GM21528 (cell line): ENCODE data around the gene TSHB.
A peak's percentile ranks its signal among the peaks of the same experiment; 100 is the strongest.

ENCODE experiments used
- ATAC-seq: cut with Tn5 transposase; IDR thresholded peaks from one replicate; pipeline ENCODE4 v1.9.1; 2021; ENCODE audit warnings: mild to moderate bottlenecking, moderate library complexity; ENCODE audit not compliant: unreplicated experiment, low FRiP score

Gene TSHB

DNA sequence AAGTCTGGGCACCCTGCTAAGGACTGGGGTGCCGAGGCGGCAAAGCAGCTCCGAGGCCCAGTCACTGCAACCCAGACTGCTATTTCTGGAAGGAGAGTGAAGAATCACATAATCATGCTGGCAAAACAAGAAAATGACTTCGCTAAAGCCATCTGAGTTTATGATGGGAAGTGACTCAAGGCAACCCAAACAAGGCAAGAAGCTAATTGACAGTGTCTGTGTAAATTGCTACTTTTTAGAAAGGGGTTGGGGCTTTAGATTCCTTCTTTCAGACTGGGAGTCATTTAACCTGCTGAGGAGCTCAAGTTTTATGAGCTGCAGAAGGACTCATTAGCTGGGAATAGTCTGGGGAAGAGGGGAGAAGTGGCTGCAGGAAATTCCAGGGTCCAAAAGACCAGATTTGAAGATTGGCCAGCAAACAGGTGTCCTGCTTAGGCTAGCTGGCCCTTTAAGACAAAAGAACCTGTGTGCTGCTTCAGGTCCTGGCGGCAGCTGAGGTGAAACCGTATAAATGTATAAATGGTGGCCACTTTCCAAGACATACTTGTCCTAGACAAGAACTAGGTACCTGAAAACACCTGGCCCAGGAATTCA lies 28.1 kb downstream of the TSHB start:
- no peak for ATAC-seq

DNA sequence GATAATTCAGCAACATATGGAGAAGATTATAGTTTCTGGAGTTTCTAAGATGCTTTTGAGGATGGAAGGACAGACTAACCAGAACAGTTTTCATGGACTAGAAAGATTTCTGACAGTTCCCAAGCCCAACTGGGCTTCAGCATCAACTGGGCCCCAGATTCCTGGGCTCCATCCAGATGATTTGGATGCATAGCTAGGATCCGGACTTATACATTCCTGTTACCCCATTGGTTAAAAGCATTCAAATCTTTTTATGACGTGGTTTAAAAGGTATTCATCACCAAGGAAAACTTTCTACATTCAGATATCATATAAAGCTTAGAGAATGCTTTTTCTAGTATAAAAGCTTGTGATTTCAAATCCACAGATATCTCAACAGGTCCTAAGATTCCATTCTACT lies 29.7 kb downstream of the TSHB start:
- no peak for ATAC-seq

DNA sequence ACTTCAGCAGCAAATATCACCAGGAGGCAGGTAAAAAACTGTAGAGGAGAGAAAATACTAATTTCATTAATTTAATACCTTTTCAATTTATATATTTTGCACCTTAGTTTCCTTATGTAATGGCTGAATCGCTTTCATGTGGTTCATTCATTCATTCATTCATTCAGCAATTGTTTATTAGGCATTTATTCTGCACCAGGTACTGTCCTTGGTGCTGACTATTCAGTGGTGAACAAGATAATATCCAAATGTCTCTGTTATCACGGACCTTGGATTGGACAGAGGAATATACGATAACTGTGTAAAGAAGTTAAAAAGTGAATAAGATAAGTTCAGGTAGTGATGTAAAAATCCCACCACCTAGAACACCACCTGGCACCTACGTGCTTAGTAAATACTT lies 30.9 kb downstream of the TSHB start:
- no peak for ATAC-seq

DNA sequence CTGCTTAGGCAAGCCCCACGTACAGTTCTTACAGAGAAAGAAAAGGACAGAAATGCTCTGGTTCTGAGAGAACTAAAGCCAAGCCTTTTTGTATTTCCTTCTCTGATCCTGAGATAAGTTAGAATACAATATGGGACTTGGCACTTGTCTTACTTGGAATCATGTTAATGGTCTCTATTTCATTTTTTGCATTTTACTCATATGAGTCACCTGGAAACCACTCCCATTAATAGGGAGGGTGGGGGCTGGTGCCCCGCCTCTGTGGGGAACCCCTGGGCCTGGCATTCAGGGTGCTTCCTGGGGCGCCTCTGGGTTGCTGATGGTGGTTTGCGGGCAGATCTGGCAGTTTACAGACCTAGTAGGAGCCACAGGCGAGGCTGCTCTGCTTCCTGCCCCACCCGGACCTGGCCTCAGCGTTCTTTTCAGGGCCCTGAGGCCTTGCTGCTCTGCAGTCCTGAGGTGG lies 32.9 kb downstream of the TSHB start:
- ATAC-seq: peak; percentile 74

DNA sequence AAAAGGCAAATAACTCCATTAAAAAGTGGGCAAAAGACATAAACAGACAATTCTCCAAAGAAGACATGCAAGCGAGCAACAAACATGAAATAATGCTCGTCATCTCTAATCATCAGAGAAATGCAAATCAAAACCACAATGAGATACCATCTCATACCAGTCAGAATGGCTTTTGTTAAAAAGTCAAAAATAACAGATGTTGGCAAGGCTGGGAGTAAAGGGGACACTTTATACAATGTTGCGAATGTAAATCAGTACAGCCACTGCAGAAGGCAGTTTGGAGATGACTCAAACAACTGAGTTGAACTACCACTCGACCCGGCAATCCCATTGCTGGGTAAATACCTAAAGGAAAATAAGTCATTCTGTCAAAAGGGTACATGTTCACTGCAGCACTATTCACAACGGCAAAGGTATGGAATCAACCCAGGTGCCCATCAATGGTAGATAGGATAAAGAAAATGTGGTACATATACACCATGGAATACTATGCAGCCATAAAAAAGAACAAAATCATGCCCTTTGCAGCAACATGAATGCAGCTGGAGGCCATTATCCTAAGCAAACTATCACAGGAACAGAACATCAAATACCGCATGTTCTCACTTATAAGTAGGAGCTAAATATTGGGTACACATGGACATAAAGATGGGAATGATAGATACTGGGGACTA lies 33.7 kb downstream of the TSHB start:
- ATAC-seq: no peak

DNA sequence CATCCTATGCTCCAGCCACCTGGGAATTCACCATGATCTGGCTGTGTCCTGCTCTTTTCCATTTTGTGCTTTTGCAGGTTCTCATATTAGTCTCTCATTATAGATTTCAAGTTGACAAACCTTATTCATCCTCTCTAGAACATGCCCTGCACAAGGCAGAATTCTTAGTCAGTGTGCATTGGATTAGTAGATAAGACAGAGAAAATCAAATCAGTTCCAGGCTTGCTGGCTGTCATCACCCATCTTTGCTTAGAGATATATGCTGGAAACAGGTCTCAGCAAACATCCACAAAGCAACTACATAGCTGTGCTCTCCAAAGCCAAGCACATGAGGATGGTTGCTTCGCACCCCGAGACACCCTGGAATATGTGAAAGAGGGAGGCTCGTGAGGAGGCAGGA lies 34.8 kb downstream of the TSHB start:
- no peak for ATAC-seq

DNA sequence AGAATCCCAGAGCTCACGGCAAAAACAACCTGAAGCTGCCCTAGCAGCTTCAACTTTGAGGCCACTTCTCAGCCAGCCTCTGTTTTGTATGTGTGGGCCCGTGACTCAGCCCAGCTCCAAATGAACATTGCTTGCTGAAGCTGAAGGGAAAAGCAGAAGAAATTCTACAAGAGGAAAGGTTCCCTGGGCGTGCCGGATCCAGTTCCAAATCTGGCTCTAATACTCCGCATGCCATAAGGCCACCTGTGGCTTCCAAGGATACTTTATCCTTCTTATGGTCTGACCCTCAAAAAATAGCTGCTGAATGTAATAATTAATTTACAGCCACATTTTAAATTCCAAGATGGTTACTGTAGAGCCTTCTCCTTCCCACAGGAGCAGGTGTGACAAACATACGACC lies 35.4 kb downstream of the TSHB start:
- no peak for ATAC-seq

DNA sequence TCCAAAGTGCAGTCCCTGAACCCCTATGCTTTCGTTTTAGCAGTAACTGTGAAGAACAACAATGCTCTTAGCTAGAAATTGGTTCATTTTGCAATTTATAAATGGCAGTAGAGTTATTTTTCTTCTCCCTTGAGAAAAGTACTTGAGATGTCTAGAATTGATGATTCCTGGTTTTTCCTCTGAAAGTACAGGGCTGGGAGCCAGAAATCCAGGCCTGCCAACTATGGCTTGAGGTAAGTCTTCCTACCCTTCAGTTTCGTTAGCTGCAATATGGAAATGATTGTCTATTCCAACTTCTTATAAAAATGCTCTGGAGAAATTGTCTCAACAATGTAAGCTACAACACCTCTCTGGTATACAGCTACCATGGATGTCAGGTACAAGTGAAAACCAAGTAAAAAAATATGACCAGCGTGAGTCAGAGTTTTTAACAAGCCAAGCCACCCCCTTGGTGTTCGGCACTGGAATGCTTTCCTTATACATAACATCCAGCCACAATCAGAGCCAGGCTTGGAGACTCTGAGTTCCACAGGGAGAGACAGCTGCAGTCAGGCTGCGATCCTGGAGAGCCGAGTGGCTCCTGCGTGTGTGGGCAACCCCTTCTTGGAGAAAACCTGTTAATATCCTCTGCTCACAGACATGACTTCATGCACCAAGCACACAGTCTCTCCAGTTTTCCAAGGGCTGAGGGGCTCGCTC lies 37.7 kb downstream of the TSHB start:
- ATAC-seq: no peak

DNA sequence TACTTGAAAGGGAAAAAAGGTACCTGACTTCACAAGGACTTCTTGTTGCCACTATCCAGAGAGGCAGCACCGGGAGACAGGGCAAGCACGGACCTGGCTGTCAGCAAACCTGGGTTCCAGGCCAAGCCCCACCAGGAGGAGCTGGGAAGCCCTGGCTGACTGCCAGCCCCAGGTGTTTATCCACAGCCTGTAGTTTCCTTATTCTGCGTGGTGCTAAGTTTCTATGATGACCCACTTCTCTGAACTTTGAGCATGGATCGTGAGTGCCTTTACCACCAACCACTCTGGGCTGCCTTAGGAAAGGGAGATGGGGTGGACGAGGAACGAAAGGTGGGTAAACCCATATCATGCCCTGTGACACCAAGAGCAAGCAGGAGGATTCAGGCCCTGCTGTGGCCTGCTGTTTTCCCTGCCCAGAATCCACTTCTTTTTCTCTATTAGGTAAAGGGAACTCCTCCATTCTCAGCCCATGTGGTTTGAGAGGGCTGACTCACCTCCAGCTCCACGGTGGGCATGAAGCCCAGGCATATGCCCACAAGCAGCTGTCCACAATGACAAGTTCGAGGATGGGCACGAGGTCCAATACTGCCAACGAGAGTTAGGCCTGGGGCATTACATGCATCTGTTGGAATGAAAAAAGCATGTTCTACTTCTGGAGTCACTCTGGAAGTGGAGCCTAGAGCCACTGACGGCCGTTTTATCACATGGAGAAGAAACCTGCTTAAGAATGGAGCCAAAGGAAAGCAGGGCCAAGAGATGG lies 39.4 kb downstream of the TSHB start:
- ATAC-seq: no peak

DNA sequence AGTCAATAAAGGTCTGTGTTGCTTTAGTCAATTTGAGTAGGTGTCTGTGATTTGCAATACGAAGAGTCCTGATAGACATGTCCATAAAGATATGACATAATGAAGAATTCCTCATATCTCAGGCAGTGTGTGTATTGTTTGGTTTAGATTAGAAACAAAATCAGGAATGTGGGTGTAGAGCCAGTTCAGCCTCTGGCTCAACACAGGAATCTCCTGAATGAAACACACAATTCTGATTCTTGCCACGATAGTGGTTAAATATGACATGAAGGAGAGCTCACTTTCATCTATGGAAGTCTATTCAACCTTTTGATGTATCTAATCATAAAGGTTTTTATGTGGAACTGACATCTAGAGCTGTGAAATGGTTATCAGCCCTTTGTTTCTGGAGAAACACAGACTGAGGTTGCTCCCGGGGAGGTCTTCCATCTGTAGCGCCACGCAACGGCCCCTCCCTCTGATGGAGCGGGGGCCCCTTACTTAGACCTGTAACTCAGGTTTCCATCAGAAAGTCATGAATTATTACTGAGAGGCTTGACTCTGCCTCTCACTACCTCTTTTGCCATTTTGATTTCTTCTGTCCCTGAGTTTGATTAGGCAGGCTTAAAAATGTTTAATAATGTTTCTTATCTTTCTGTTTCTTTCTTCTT lies 40.2 kb downstream of the TSHB start:
- no peak for ATAC-seq

DNA sequence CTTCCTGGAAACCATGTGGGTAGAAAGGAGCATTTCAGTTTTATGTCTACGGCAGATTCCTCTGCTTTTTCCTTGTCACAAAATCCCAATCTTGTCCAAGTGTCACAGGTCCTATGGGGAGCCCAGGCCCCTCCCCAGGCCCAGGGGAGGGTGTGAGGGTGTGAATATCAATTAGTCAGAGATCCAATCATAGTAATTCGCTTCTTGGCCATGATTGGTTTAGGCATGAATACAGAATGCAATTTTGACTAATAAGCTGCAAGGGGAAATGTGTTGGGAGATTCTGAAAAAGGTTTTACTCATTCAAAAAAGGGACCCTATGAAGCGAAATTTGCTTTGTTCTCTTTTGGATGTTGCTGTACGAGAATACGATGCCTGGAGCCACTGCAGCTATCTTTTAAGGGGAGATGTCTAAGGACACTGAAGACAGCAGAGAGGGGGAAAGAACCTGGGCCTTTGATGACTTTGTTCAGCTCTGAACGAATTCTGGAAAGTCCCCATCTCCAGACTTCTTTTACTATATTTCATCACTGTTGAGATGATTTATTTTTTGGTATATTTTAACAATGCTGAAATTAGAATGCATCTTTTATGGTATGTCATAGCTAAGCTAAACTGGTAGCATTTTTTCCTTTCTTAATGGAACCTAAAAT lies 41.5 kb downstream of the TSHB start:
- no peak for ATAC-seq

DNA sequence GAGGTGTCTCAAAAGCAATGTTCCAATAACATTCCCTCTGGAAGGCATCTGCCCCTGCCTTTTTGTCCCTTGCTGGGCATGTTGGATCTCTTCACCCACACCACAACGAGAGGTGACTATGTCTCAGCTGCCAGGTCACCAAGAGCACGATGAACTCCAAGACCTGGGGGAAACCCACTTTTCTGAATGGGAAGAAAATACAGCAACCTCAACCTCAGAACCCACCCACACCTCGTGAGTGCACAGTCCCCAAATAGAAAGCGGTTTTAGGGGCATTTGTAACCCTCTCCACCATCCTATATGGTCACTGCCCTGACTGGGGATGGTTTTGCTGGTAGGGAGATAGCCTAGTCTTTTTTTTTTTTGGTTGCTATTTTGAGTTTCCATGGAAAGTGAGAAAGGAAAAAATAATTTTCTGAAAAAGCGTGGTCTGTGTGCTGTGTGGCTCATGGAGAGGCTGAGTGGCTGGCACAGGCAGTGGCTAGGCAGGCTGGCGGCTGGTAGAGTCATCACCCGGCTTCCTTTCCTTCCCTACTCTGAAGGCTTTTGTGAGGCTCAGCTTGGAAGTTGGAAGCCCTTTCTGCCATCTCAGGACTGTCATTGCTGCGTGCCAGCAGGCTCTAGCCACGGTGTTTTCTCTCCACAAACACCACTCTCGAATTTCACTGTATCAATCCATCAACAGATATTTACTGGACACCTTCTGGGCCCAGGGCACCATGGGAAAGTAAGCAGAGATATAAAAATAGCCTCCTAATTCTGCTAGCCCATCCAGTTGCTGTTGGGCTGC lies 43.9 kb downstream of the TSHB start:
- ATAC-seq: no peak

DNA sequence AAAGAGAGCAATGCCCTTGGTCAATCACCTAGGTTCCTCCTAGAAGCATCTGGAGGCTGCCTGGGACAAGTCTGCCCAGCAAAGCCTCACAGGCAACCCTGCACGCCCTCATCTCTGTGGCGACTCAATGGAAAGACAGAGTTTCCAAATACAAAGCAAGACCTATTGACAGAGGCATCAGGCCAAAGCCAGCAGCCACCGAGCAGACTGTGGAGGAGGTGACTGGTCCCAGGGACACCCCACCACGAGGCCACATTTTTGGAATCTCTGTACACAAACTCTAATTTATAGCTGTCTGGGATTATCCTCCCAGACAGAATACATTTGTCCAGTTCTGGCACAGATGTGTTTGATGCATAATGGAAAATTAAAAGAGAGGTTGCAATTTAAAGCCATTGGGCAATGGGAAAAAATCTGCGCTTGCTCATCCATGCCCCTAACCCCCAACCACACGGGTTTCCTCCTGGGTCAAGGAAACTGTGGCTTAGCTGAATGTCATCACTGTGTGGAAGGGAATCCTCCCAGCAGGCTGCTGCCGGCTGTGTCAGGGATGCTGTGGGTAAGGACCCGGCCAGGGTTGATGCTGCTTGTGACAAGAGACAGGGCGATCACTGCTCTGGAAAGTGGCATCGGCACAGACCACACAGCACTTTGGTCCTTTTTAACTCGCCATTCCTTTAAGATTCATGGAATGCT lies 45.4 kb downstream of the TSHB start:
- ATAC-seq: no peak

DNA sequence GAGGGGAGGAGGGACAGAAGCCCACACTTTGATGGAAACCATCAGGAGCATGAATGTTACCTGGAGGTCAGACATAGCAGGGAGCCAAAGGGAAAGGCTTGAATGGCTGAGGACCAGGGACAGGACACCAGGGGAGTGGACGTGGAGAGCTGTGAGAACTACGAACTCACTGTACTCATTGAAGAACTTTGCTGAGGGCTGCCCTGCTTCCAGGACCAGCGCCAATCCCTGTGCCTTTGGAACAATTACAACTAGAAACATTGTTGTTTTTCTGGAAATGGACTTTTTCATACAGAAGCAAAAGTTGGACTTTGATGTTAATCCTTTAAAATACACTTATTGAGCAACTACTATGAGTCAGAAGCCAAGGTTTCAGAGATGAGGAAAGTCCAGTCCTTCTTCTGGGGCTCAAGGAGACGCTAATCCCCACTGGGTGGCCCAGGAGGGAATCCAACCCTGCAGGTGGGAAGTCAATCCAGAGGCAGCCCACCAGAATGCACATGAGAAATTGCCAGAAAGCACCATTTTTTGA lies 46.8 kb downstream of the TSHB start:
- ATAC-seq: no peak

DNA sequence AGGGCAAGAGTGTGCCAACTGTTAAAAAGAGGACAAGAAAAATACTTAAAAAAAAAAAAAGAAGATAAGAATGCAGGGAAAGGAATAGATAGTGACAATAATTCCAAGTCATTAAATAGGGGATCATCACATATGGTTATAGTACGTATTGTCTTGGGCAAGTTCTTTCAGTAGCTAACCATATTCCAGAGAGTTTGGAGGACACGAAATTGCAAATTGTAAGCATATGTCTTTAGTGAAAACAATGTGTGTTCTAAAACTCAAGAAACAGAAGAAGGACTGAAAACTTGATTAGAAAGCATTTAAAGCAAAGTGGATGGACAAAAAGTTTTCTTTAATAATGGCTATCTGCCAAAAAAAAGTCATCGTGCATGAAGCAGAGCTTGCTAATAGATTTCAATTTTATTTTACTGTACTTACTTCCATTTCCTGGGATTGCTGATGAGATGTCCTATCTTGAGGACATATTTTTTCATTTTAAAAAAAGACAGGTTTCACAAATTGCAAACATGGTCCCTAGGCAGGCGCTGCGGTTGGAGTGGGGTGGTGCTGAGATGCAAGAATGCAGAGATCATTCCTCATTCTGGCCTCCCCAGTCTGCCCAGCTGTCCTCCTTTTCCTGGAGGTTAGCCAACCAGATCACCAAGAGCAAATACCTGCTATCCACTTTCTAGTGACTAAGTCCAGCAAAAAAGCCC lies 47.8 kb downstream of the TSHB start:
- ATAC-seq: no peak

DNA sequence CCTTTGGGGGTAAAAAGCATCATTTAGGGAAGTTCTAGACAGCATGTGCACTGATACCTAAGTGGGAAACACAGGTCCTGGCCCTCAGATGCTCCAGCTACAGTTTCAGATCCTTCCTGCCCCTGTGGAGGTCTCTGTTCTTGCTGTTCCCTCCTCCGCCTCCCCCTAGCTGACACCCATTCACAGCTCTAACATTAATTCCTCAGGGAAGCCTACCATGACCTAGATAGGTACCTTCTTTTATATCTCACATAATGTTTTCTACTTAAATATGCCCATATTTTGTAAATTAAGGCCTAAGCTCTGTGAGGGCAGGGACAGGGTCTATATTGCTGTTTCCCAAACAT lies 48.3 kb downstream of the TSHB start:
- ATAC-seq: no peak

DNA sequence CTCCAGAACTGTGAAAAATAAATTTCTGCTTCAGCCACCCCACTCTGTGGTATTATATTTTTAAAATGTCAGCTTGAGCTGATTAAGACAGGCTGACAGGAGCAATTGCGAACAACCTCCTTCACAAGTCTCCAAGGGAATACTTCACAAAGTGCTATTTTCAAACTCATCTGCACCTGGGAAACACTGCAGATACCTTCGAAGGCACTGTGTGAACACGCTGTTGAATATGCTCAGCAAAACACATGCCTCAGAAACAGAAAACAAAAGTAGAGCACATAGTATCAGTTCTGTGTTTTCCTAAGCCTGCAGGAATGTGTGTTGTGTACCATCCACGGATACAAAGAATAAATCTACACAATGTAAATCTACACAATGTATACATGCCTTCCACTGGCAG lies 49.1 kb downstream of the TSHB start:
- ATAC-seq: no peak

DNA sequence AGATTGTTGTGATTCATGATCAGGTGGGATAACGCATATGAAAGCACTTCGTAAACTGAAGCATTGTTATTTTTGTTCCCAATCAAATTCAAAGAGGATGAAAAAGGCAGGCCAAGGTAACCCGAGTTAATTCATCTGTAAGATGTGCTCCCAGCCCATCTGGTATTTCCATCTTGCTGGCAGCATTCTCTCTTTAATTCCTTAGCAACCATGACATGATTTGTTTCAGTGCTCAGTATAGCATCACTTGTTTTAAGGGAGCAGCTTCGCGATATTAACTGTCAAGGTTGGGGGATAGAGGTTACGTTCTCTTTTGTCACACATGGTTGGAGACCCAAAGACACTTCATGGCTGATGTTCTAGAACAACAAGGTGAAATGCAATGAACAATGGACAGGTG lies 53.3 kb downstream of the TSHB start:
- no peak for ATAC-seq
